GM12878 (cell line): ENCODE data around the gene CCDC74A. TPM values are rescaled to one million over a fixed set of nuclear protein-coding genes. Genes with fewer than 3 reads are reported as not detected.
A peak's percentile ranks its signal among the peaks of the same experiment; 100 is the strongest.

Experiments used
- ATF7 ChIP-seq: fragments of 450-650 bp; IDR thresholded peaks from 2 replicates; pipeline ENCODE4 v1.6.1; 2016; ENCODE audit warnings: low read depth, mild to moderate bottlenecking
- BCL3 ChIP-seq: IDR thresholded peaks from 2 replicates; pipeline ENCODE4 v1.6.1; 2011; ENCODE audit warnings: borderline replicate concordance, low read depth, mild to moderate bottlenecking, moderate library complexity, low read length; ENCODE audit not compliant: insufficient read depth, poor library complexity, severe bottlenecking
- BMI1 ChIP-seq: fragments of 450-650 bp; IDR thresholded peaks from 2 replicates; pipeline ENCODE4 v1.6.1; 2016; ENCODE audit warnings: mild to moderate bottlenecking, moderate library complexity, borderline replicate concordance
- CBFB ChIP-seq: IDR thresholded peaks from 2 replicates; pipeline ENCODE4 v1.6.1; 2016; ENCODE audit warnings: antibody characterized with exemption, low read depth
- CHD2 ChIP-seq: IDR thresholded peaks from 2 replicates; pipeline ENCODE4 v1.6.1; 2011; ENCODE audit warnings: low read depth, low read length, improper control_type of control experiment, borderline replicate concordance
- E2F4 ChIP-seq: IDR thresholded peaks from 2 replicates; pipeline ENCODE4 v1.6.1; 2012; ENCODE audit warnings: low read depth, low read length, improper control_type of control experiment
- LARP7 ChIP-seq: fragments of 450-650 bp; IDR thresholded peaks from 2 replicates; pipeline ENCODE4 v1.6.1; 2017; ENCODE audit warnings: mild to moderate bottlenecking
- NR2C2 ChIP-seq: IDR thresholded peaks from 2 replicates; pipeline ENCODE4 v1.6.1; 2011; ENCODE audit warnings: borderline replicate concordance, low read depth; ENCODE audit not compliant: control insufficient read depth, insufficient read length
- RBBP5 ChIP-seq: fragments of 200-600 bp; sonication (generic); conservative IDR thresholded peaks from 2 replicates; pipeline ENCODE4 v1.6.1; 2016
- SIN3A ChIP-seq: IDR thresholded peaks from 2 replicates; pipeline ENCODE4 v1.6.1; 2012; ENCODE audit warnings: low read depth, low read length, improper control_type of control experiment
- SIX5 ChIP-seq: IDR thresholded peaks from 2 replicates; pipeline ENCODE4 v1.6.1; 2011; ENCODE audit warnings: mild to moderate bottlenecking, low read depth, low read length, moderate library complexity; ENCODE audit not compliant: severe bottlenecking
- SP1 ChIP-seq: IDR thresholded peaks from one replicate; pipeline ENCODE4 v1.6.1; 2011; ENCODE audit warnings: low read depth, low read length
- SREBF1 ChIP-seq: IDR thresholded peaks from 2 replicates; pipeline ENCODE4 v1.6.1; 2012; ENCODE audit warnings: mild to moderate bottlenecking, low read length
- STAT1 ChIP-seq: fragments of 450-650 bp; conservative IDR thresholded peaks from 2 replicates; pipeline ENCODE4 v1.6.1; 2014; ENCODE audit warnings: antibody characterized with exemption, mild to moderate bottlenecking
- ZZZ3 ChIP-seq: IDR thresholded peaks from 2 replicates; pipeline ENCODE4 v1.6.1; 2011; ENCODE audit warnings: low read depth; ENCODE audit not compliant: control insufficient read depth, insufficient read length
- polyA plus RNA-seq, 11 experiments: library from polyadenylated mRNA; depleted of rRNA in 4 of 11; unstranded in 6 of 11; stranded (reverse) in 5 of 11; fragments of >200 nt; fragmentation: Nextera tagmentation in 4 of 11; fragmentation: Illumina TruSeq in 1 of 11; extraction: Ambion mirVana in 4 of 11; extraction: Trizol in 1 of 11; gene quantifications; 1 replicate in 1 of 11; 2 replicates in 10 of 11; pipeline versions ENCODE4 v1.2.1 to v1.2.3, GENCODE V29; 2011 to 2016; ENCODE audit warnings: inconsistent platforms in 2 of 11, missing spikeins in 2 of 11, low read depth in 1 of 11
- total RNA-seq, 4 experiments: library from RNA; depleted of rRNA in 3 of 4; stranded (reverse); fragments of >200 nt in 3 of 4; fragmentation: Illumina TruSeq in 1 of 4; extraction: Trizol in 1 of 4; gene quantifications; 2 replicates each; pipeline versions ENCODE4 v1.2.1 to v1.2.3, GENCODE V29; 2013 to 2021
- TF ChIP-seq, protein P1 (sequence below): fragments of 450-650 bp; IDR thresholded peaks from 2 replicates; pipeline ENCODE4 v1.6.1; 2014; ENCODE audit warnings: mild to moderate bottlenecking
- TF ChIP-seq, protein P2 (sequence below): fragments of 450-650 bp; IDR thresholded peaks from 2 replicates; pipeline ENCODE4 v1.6.1; 2017; ENCODE audit warnings: antibody characterized with exemption, mild to moderate bottlenecking, moderate library complexity
- TF ChIP-seq, protein P3 (sequence below): fragments of 450-650 bp; IDR thresholded peaks from 2 replicates; pipeline ENCODE4 v1.6.1; 2016; ENCODE audit warnings: mild to moderate bottlenecking

CCDC74A gene
- total and polyA plus RNA-seq, 10 of the 15 experiments (the other 5 are each of a cell fraction or from before 2014, with no cell fraction given): 14.3 to 133 (median 64.2) TPM

GRCh38 chr2:131492418-131493198 lies 35.1 kb upstream of the CCDC74A start (continued):
- TF ChIP-seq CBFB: peak; percentile 62; the same call in 1 of the 2 replicates
- no peak for TF ChIP-seq SREBF1
- TF ChIP-seq ZZZ3: no peak
- TF ChIP-seq, protein P1, sequence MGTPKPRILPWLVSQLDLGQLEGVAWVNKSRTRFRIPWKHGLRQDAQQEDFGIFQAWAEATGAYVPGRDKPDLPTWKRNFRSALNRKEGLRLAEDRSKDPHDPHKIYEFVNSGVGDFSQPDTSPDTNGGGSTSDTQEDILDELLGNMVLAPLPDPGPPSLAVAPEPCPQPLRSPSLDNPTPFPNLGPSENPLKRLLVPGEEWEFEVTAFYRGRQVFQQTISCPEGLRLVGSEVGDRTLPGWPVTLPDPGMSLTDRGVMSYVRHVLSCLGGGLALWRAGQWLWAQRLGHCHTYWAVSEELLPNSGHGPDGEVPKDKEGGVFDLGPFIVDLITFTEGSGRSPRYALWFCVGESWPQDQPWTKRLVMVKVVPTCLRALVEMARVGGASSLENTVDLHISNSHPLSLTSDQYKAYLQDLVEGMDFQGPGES: no peak
- TF ChIP-seq BMI1: no peak
- TF ChIP-seq STAT1: no peak
- peak; percentile 70 for TF ChIP-seq CHD2
- no peak for TF ChIP-seq NR2C2
- TF ChIP-seq ATF7: 0 out of 2 replicates have a peak, but pooled peaks have one; percentile 28
- TF ChIP-seq, protein P2, sequence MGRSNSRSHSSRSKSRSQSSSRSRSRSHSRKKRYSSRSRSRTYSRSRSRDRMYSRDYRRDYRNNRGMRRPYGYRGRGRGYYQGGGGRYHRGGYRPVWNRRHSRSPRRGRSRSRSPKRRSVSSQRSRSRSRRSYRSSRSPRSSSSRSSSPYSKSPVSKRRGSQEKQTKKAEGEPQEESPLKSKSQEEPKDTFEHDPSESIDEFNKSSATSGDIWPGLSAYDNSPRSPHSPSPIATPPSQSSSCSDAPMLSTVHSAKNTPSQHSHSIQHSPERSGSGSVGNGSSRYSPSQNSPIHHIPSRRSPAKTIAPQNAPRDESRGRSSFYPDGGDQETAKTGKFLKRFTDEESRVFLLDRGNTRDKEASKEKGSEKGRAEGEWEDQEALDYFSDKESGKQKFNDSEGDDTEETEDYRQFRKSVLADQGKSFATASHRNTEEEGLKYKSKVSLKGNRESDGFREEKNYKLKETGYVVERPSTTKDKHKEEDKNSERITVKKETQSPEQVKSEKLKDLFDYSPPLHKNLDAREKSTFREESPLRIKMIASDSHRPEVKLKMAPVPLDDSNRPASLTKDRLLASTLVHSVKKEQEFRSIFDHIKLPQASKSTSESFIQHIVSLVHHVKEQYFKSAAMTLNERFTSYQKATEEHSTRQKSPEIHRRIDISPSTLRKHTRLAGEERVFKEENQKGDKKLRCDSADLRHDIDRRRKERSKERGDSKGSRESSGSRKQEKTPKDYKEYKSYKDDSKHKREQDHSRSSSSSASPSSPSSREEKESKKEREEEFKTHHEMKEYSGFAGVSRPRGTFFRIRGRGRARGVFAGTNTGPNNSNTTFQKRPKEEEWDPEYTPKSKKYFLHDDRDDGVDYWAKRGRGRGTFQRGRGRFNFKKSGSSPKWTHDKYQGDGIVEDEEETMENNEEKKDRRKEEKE: no peak
- TF ChIP-seq, protein P3, sequence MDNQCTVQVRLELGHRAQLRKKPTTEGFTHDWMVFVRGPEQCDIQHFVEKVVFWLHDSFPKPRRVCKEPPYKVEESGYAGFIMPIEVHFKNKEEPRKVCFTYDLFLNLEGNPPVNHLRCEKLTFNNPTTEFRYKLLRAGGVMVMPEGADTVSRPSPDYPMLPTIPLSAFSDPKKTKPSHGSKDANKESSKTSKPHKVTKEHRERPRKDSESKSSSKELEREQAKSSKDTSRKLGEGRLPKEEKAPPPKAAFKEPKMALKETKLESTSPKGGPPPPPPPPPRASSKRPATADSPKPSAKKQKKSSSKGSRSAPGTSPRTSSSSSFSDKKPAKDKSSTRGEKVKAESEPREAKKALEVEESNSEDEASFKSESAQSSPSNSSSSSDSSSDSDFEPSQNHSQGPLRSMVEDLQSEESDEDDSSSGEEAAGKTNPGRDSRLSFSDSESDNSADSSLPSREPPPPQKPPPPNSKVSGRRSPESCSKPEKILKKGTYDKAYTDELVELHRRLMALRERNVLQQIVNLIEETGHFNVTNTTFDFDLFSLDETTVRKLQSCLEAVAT: peak; percentile 50; the same call in 1 of the 2 replicates
- TF ChIP-seq BCL3: peak; percentile 6
- TF ChIP-seq SIX5: no peak
- peak; percentile 78 for TF ChIP-seq E2F4
- TF ChIP-seq SIN3A: 0 out of 2 replicates have a peak, but pooled peaks have one; percentile 21
- no peak for TF ChIP-seq LARP7
- peak; percentile 81 for TF ChIP-seq SP1
- TF ChIP-seq RBBP5: no peak
